ENCODE results near the gene IL32. TPM values are rescaled to one million over a fixed set of nuclear protein-coding genes. Genes with fewer than 3 reads are reported as not detected.
A peak's percentile ranks its signal among the peaks of the same experiment; 100 is the strongest.
"Not testable (repeated sequence)": the region's sequence is repeated elsewhere in the genome, so short reads cannot be mapped to it uniquely, and the experiment has no call there.

Gene IL32
- polyA plus RNA-seq, 4 donors, result 35.1 to 45.5 (median 36.3) TPM

DNA sequence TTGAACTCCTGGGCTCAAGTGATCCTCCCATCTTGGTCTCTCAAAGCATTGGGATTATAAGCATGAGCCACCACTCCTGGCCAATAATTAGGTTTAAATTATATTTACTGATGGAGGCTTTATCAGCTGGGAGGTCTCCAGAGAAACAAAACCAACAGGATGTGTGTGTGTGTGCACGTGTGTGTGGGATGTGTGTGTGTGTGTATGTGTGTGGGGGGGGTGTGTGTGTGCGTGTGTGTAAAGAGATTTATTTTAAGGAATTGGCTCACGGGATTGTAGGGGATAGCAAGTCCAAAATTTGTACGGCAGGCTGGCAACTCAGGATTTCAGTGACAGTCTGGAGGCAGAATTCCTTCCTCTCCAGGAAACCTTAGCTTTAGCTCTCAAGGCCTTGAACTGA is 14.4 kb upstream of the IL32 start:
- no peak for DNase-seq (ENCODE audit: low read depth in 4 of 4, low spot score in 3 of 4)

DNA sequence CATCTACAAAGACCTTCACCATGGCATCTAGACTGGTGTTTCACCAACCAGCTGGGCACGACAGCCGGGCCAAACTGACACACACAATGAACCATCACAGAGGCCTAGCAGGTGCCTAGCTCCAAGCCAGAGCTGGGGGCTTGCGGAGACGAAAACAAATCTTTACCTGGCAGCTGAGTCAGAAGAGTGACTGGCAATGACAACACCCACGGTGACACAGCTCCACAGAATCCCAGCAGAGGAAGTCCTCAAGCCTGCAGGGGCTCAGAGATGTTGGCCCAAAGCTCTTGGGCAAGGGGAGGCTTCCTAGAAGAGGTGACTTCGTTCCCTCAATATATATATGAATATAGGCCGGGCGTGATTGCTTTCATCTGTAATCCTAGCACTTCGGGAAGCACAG is 13.9 kb upstream of the IL32 start:
- DNase-seq (ENCODE audit: low read depth in 4 of 4, low spot score in 3 of 4), result no peak

DNA sequence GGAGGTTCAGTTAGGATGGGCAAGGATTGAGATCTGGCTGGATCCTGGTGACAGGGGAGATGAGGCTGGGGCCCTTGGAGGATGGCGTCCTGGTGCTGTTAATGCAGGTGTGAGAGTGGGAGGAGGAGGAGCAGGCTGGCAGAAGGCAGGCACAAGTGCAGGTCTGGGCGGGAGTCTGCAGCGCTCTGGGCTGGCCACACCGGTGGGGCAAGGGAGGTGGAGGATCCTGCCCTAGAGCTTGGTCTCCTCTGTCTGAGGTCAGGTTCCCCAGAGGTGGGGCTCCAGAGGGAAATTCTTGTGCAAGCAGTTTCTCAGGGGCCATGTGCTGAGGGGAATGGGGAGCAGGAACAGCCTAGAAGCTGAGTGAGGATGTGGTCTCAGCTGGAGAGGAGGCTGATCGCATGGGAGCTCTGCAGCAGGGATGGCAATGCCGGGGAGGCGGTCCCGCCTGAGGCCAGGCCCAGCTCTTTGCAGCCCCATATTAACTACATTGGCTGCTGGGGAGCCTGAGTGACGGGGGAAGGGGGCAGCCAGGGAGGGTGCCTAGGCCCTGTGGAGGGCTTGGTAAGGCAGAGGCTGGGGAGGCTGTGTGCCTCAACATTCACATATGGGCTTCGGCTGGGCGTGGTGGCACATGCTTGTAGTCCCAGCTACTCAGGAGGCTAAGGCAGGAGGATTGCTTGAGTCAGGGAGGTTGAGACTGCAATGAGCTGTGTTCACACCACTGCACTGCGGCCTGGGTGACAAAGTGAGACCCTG is 12.7 kb upstream of the IL32 start:
- DNase-seq (ENCODE audit: low read depth in 4 of 4, low spot score in 3 of 4), result not testable (repeated sequence)

DNA sequence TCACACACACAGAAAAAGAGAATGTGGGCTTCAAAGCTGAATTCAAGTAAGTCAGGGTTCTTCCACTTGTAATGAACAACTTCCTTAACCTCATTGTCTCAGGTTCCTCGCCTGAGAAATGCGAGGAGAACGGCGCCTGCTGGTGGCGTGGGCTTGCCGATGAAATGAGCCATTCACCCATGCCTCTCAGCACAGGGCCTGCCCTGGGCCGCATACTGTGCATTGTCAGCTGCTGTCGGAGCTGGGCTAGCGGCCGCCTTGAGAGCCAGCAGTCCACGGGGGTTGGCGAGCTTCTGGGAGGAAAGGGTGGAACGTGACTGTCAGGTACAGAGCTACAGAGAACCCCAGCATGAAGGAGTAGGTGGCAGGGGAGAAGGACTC is 12.1 kb upstream of the IL32 start:
- not testable (repeated sequence) for DNase-seq (ENCODE audit: low read depth in 4 of 4, low spot score in 3 of 4)

DNA sequence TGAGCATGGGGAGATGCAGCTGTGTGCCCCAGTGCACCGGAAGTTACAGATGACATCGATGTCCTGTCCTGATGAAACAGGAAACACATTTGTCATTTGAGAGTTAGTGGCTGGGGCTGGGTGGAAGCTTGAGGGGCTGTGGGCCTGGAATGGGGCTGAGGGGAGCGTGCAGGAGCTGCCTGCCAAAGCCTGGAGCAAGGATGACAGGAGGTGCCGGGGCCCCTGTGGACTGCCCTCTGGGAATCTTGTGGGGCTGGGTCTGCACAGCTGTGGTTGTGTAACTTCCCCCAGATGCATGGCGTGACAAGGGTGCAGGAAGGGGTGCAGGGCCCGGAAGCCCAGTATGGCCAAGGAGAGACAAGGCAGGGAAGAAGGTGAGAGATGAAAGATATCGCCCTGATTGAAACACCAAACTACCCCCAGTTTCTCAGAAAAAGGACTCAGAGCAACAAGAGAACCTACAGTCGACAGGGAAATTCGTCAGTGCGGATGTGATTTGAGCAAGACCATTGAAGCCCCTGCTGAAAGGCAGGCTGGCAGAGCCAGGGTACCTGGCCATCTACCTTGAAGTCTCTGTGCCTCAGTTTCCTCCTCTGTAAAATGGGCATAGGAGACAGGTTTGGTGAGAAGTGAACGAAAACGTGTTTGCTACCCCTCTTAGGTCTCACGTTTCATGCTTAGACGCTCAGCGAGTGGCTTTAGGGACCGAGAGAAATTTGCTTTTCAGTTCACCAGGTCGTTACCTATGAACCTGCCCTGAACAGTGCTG is 10.3 kb upstream of the IL32 start:
- DNase-seq (ENCODE audit: low read depth in 4 of 4, low spot score in 3 of 4), result no peak

DNA sequence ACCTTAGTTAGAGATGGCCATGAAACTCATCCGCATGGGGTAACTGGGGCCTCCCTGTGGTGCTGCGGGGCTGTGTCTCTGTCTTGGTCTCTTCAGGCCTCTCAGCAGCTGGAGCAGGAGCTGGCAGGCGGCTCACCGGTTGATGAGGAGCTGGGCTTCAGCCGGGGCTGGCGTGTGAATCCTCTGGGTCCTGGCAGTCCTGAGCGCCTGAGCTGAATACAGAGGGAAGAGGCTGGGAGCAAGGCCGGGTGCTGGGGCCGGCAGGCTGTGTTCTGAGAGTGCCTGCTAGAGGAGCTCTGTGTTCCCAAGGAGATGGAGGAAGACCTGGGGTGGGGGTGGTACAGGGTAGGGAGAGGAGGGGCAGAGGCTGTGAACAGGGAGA is 9.7 kb upstream of the IL32 start:
- DNase-seq (ENCODE audit: low read depth in 4 of 4, low spot score in 3 of 4), result not testable (repeated sequence)

DNA sequence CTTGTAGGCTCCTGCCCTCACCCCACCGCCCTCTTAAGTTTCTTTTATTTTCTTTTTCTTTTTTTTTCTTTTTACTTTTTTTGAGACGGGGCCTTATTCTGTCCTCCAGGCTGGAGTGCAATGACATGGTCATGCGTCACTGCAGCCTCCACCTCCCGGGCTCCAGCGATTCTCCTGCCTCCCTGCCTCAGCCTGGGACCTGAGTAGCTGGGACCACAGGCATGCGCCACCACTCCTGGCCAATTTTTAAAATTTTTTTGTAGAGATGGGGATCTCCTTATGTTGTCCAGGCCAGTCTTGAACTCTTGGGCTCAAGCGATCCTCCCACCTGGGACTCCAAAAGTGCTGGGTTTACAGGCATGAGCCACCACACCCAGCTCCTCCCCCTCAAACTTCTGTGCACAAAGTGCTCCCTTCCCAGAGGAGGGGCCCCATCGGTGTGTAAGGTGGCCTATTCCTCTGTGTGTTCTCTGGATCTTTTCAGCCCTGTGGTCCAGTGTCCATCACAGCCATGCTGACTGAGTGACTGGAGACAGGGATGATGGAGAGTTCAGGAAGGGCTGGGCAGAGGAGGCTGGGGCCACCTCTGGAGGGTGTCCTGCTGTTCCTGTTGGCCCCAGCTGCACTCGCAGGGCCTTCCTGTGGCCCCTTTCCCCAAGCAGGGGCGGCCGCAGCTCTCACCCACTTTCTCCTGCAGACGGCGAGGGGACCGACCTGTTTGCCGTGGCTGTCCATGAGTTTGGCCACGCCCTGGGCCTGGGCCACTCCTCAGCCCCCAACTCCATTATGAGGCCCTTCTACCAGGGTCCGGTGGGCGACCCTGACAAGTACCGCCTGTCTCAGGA is 8.9 kb upstream of the IL32 start:
- no peak for DNase-seq (ENCODE audit: low read depth in 4 of 4, low spot score in 3 of 4)

DNA sequence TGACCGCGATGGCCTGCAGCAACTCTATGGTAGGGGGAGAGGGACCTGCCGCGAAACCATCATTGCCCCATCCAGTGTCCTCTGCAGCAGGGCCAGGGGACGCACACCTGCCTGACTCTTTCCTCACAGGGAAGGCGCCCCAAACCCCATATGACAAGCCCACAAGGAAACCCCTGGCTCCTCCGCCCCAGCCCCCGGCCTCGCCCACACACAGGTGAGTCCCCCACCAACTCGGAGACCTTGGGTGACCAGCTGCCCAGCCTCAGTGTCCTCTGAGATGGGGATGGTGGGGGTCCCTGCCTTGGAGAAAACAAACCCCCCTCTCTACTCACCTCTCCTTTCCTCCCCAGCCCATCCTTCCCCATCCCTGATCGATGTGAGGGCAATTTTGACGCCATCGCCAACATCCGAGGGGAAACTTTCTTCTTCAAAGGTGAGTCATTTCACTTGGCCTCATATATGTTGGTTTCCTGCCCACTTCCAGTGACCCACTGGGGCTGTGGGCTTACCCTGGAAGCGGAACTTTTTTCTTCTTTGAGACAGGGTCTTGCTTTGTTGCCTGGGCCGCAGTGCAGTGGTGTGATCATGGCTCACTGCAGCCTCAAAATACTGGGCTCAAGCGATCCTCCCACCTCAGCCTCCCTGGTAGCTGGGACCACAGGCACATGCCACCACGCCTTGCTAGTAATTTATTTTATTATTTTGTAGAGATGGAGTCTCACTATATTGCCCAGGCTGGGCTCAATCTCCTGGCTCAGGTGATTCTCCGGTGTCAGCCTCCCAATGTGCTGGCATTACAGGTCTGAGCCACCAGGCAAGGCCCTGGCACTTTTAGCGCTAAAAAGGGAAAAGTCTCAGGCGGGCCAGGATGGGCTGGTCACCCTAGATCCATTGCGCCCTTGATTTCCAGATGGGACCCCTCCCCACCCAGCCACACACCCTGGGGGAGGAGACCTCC is 8.0 kb upstream of the IL32 start:
- DNase-seq (ENCODE audit: low read depth in 4 of 4, low spot score in 3 of 4), result no peak

DNA sequence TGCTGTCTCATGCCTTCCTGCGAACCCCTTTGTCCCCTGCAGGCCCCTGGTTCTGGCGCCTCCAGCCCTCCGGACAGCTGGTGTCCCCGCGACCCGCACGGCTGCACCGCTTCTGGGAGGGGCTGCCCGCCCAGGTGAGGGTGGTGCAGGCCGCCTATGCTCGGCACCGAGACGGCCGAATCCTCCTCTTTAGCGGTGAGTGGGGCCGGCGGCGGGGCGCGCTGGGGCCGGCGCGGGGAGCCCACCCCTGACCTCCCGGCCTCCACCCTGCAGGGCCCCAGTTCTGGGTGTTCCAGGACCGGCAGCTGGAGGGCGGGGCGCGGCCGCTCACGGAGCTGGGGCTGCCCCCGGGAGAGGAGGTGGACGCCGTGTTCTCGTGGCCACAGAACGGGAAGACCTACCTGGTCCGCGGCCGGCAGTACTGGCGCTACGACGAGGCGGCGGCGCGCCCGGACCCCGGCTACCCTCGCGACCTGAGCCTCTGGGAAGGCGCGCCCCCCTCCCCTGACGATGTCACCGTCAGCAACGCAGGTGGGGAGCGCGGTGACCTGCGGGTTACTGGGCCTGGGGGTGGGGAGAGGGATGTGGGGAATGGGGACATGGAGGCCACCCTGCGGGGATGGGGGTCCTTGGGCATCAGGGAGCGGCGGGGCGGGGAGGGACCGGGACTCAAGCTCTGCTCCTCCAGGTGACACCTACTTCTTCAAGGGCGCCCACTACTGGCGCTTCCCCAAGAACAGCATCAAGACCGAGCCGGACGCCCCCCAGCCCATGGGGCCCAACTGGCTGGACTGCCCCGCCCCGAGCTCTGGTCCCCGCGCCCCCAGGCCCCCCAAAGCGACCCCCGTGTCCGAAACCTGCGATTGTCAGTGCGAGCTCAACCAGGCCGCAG is 7.1 kb upstream of the IL32 start:
- DNase-seq (ENCODE audit: low read depth in 4 of 4, low spot score in 3 of 4), result no peak

DNA sequence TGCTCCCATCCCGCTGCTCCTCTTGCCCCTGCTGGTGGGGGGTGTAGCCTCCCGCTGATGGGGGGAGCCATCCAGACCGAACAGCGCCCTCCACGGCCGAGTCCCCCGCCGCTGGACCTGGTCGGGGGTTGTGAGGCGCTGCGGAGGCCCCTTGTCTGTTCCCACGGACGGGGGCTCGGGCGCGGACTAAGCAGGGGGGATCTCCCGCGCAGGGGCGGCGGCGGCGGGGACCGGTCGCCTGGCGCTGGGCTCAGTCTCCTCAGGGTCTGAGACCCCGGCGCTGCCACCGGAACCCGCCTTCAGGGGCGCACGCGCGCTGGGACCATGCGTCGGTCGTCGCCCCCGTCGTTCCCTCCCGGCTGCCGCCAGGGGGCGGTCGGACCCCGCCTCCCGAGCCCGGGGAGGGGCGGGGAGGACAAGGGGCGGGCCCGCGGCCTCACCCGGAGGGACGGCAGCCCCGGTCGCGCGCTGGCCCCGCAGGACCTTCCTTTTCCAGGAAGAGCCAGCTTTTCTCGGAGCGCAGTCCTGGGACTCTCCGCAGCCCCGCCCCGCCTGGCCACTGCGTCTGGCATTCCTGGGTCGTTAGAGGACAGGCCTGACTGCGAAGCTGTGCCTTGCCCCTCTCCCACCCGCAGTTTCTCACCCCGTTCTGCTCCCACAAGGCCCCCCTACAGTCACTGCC is 6.3 kb upstream of the IL32 start:
- peak in 3 of 4 donors; percentile 72 to 82 (median 78) for DNase-seq (ENCODE audit: low read depth in 4 of 4, low spot score in 3 of 4)

DNA sequence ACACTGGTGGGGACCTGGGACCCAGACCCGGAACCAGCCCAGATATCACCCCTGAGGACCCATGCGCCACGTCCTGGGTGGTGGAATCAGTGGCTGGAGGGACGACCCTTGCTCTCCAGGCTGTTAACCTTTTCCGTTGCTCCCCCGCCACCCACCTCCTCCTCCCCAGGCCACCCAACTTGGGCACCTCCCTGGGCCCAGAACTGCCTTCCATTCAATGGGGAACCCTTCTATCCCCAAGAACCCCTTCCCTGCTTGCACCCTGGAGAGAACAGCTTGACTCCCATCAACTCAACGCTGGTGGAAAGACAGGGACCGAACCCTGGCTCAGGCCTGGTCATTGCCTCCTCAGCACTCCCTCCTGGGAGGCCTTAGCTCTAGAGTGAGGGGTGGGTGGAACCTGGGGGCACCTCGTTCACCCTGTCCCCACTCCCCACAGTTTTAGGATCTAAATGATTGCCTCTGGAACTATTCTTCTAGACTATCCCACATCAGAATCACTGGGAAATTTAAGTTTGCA is 5.7 kb upstream of the IL32 start:
- DNase-seq (ENCODE audit: low read depth in 4 of 4, low spot score in 3 of 4), result no peak

DNA sequence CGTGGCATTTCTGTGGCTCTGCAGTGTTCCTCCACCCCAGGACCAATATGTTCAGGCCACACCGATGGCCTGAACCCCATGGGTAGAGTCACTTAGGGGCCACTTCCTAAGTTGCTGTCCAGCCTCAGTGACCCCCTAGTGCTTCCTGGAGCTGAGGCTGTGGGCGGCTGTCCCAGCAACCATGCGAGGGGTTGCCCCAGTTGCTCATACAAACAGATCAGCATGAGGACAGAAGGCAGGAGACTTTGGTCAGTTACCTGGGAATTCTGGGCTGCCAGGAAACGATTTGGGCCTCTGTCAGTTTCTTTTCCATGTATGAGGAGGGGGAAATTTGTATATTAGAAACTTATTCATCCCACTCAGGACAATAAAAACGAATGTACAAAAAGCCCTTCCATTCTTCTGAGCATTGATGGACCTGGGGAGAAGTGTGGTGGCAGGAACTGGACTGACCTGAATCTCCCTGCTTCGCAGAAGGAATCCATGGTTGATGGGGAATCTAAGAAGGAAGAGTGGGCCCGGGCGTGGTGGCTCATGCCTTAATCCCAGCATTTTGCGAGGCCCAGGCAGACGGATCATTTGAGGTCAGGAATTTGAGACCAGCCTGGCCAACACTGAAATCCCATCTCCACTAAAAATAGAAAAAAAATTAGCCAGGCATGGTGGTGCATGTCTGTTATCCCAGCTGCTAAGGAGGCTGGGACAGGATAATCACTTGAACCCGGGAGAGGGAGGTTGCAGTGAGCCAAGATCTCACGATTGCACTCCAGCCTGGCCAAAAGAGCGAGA is 4.9 kb upstream of the IL32 start:
- no peak for DNase-seq (ENCODE audit: low read depth in 4 of 4, low spot score in 3 of 4)

DNA sequence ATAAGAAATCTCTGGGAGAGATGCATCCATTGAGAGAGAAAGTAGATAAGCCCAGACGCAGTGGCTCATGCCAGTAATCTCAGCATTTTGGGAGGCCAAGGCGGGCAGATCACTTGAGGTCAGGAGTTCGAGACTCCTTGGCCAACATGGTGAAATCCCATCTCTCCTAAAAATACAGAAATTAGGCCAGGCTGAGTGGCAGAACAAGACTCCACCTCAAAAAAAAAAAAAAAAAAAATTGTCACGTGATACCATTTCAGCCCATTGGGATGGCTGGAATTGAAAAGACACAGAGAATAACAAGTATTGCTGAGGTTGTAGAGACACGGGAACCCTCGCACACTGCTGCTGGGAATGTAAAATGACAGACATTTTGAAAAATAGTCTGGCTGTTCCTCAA is 2.9 kb upstream of the IL32 start:
- DNase-seq (ENCODE audit: low read depth in 4 of 4, low spot score in 3 of 4), result no peak

DNA sequence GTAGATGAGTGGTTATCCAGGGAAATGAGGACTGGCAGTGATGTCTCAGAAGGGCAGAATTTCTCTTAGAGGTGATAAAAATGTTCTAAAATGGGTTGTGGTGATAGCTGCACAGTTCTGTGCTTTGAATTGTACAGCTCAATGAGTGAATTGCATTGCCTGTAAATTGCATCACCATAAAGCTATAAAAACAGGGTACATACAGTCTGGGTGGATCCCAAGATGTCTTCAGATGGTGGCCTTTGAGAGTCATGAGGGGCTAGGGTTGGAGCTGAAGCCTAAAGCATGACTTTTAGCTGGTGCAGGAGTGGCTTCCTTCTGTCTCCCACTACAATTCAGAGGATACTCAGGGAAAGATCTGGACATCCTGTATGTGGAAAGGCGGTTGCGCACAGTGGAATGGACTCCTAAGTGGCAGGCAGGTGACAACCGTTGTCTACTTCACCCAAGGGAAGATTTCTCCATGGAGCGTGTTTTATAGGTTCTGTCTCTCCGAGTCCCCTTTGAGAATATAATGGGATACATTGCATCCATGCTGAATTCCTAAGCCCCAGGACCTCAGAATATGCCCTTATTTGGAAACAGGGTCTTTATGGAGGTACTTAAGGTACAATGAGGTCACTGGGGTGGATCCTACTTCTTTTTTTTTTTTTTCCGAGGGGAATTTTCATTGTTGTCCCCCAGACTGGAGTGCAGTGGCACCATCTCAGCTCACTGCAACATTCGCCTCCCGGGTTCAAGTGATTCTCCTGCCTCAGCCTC is 1.6 kb upstream of the IL32 start:
- DNase-seq (ENCODE audit: low read depth in 4 of 4, low spot score in 3 of 4), result no peak

DNA sequence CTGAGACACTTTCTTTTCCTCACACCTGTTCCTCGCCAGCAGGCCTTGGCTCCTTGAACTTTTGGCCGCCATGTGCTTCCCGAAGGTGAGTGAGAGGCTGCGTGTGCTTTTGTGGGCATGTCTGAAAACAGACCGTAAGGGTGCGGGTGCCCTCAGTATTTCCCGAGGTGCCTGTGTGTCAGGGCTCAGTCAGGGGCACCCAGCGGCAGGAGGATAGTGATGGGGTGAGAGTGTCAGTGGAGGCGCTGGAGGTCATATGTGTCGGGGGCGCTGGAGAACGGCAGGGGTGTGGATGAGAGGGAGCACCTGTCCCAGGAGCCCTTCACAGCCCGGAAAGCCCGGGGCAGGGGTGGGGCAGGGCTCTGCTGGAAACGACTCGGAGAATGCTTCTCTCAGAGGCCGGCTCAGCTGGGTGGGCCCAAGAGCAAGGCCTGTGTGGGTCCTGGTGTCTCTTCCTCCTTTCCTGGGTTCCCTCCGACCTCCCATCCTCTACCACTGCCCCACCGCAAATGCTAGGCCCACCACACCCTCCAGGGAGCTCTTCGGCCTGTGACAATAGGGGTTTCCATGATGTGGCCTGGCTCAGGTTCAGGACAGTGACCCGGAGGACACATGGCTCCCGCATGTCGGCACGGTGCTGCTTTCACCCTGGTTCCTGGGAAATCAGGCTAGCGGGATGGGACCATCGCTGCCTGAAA is 451 bp downstream of the IL32 start:
- no peak for DNase-seq (ENCODE audit: low read depth in 4 of 4, low spot score in 3 of 4)

DNA sequence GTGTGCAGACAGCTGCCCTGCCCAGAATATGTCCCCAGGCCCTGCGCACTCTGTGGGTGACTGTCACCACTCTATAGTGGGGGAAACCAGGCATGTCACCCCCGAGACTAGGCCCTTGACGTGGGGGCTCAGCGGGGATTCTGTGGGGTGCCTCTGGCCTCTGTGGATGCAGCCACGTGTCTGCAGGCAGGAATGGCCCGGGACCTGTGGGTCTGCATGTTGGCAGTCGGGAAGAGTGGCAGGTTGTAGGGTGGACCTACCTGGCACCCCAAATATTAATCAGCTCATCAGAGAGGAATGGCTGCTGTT is 954 bp downstream of the IL32 start:
- no peak for DNase-seq (ENCODE audit: low read depth in 4 of 4, low spot score in 3 of 4)

Data from left renal pelvis (tissue), 4 donors.